ENCODE data around the gene INAFM2.

INAFM2 gene

DNA sequence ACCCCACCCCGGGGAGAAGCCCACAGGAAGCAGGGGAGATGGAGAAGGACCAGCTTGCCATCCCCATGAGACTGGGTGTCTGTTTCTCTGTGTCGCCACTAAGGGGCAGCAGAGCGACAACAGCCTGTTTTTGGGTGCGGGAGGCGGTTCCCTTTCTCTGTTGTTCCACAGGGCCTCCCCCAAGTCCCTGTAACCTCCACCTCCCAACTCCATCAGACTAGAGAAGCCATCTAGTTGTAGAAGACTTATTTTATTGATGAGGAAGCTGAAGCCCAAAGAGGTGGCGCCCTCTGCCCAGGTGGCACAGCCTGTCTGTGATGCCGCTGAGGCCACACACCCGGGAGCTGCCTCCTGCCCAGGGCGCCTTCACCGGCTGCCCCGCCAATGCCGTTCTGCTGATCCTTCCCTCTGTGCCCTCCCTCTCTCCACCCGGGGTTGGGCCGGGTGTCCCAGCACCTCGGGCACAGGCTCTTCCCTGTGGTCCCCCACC is 21.2 kb downstream of the INAFM2 start:
- peak; percentile 85 for DNase-seq (ENCODE audit: low spot score)

DNA sequence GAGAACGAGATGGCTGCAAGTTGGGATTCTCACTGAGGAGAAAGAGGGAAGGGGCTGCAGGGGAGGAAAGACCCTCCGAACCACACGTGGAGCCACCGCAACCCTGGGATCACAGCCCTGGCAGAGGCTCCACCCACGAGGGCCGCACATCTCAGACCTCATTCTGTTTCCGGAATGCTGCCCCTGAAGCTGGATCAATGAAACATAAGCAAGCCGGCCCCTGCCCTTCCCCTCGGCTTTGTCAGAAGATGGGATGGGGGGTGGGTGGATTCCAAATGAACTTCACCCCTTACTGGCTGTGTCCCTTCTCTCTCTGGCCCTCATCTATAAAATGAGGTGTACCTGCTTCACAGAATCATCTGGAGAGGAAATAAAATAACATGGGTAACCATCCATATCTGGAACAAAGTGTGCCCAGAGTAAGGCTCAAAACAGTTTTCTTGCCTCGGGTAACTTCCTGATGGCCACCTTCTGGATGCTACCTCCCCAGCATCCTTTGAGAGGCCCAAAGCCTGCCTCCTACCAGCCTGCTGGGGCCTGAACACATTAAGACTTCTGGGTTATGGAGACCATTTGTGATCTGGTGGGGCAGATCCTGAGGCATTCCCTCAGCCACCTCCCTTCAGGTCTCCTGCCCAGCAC is 21.9 kb downstream of the INAFM2 start:
- no peak for DNase-seq (ENCODE audit: low spot score)

DNA sequence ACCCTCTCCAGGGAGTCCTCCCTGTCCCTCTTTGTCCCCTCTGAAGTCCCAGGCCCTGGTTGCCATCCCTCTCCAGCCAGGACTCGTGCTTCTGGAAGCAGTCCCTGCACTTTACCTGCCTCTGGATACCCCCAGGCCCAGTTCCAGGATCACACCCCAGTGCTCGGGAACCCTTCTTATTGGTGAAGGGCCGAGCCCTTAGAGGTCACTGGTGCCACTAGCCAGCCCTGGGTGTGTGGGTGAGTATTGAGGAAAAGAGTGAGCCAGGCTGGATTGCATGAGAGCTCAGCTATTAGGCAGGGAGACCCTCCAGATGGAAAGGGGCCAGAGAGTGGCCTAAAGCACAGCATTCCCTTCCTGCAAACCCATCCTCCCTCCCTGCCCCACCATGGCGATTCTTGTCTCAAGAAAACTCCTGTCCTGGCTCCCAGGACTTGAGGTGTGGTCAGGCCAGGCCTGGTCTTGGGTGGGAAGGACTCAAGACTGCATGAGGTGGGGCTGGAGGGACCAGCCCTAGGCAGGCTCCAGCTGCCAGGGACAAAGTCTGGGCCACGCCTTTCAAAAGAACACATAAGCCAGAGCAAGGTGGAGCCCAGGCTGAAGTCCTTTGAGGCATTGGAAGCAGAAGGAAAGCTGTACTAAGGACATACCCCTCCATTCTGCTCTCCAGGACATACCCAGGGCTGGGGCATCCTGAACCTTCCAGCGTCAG is 22.5 kb downstream of the INAFM2 start:
- DNase-seq (ENCODE audit: low spot score): no peak

DNA sequence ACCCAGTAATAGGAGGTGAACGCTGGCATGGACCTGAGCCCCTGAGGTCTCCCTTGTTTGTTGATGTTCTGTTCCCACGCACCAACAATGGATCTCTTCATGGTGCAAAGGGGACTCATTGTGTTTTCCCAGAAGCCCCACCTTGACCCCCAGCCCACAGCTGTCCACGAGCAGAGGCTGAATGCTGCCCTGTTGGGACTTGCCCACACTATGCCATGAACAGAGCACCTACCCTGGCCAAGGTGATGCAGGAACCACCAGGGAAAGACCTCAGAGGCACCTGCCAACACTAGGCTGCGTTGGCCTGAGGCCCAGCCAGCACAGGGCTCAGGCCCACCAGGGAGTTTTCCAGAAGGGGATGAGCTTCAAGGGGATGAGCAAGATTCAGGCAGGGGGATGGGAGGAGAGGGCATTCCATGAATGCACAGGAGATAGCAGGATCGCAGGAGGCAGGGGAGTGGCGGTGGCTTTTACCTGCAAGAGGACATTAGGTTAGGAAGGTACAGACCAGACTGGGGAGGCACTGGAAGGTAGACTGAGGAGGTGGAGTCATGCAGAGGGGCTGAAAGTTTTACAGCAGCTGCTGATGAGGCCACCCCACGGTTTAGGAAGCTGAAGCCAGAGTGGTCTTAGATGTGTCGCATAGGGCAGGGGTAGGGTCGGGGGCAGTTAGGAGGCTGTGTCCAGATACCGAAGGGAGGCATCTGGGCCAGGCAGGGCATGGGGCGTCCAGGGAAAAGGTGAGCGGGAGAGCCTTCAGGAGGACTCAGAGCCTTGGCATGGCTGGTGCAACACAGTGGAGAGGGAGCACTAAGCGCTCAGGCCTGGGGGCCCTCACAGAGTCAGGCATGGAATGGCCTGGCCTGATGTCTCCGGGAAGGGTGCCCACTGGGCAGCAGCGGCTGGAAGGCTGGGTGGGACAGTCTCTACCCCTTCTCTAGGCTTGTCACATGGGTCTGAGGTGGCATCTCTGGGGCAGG is 23.4 kb downstream of the INAFM2 start:
- DNase-seq (ENCODE audit: low spot score): no peak

DNA sequence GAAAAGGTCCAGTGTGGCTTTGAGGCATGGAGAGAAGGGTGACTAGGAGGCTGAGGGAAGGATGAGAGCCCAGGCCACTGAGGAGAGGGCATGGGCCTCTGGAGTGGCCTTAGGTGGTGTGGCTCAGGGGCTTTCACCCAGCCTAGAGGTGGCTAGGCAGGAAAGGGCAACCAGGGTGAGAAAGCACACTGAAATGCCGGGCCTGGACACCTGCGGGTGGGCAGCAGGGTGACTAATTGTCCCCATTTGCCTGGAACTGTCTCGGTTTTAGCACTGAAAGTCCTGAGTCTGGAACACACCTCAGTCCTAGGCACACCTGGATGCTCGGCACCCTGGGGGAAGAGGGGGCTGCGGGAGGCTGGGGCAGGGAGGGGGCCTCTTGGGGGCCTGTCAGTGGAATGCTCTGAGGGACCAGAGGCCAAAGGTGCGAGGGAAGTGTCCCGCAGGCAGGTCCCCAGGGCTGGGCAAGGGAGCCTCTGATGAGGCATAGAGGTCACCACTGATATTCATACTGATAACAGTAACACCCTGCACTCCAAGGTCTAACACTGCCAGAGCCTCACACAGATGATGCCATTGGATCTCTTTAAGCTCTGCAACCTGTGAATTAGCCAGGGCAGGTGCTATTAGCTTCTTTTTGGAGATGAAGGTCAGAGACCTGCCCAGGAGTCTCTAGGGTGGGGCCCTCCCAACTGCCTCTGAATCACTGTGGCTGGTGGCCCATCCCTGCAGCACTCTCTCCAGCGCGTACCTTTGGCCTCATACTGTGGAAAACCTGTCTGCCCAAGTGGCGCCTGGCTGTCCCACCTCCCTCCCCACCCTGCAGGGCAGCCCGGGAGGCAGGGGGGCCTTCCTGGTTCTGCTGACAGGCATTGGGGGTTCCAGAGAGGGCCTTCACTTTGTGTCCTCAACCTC is 24.3 kb downstream of the INAFM2 start:
- DNase-seq (ENCODE audit: low spot score): no peak

DNA sequence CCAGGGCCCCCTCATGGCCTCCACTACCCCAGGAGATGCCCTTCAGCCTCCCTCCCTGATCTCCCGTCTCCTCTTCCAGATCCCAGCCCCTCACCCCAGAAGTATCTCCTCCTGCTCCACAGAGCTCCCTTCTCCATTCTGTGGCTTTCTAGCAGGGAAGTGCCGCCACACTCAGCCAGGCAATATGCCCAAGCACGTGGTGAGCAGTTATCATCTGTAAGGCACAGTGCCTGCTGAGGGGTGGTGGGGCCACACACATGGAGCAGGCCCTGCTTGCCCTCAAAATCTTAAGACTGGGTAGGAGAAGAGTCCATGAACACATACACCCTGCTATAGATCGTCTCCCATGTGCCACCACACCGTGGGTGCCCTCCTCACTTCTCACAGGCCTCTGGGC is 25.0 kb downstream of the INAFM2 start:
- no peak for DNase-seq (ENCODE audit: low spot score)

DNA sequence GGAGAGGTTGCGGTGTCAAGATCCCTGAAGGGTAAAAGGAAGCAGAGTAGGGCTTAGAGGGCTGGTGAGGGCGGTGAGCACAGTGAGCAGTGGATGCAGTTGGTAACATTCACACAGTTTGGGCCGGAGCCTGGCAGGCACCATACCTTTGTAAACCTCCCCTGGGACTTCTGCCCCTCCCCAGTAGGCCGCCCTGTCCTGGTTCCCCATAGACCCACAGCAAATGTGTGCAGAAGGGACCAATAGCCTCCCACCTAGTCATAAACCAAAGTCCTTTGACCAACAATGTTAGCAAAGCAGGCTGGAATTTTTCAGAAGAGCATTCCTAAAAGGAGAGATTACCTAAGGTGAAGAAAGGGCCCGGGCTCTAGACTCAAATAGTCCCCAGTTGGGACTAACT is 25.7 kb downstream of the INAFM2 start:
- no peak for DNase-seq (ENCODE audit: low spot score)

DNA sequence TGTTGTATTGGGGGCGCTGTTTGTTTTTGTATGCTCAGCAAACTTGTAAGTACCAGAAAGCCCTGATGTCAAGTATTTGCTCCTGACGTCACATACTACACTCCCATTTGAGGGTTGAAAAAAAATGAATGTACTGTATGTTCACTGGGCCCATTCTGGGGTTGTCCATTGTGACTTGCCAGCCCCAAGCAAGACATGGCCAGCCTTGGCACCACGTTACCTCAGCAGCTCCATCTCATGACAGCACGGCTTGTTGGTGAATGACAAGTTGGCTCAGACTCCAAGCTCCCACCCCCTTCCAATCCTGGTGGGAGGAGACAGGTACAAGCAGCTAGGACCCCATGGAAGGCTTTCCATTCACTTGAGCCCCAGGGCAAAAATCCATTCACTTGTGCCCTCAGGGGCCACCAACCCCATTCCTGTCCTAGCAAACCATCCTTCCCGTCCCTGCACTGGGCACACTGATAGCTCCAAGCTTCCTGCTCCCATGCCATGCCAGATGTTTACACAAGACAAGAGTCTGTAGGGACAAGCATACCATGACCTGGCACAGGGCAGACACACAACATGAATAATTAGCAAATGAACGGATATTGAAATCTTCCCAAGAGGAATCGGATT is 28.9 kb downstream of the INAFM2 start:
- no peak for DNase-seq (ENCODE audit: low spot score)

DNA sequence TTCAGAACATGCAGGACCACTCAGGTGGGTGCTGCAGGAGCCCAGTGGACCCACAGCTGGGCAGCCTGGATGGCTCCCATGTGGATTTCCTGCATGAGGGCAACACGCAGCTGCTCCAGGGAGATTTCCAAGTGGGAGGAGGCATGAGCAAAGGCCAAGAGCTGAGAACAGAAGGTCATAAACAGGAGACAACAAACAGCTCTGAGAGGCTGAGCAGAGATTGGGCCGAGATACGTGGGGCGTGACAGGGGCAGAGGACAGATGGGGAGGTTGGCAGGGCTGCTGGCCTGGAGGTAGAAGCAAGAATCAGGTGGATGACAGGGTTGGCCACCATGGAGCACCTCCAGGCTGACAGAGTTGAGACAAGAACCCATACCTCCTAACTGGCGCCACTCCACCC is 30.2 kb downstream of the INAFM2 start:
- DNase-seq (ENCODE audit: low spot score): no peak

DNA sequence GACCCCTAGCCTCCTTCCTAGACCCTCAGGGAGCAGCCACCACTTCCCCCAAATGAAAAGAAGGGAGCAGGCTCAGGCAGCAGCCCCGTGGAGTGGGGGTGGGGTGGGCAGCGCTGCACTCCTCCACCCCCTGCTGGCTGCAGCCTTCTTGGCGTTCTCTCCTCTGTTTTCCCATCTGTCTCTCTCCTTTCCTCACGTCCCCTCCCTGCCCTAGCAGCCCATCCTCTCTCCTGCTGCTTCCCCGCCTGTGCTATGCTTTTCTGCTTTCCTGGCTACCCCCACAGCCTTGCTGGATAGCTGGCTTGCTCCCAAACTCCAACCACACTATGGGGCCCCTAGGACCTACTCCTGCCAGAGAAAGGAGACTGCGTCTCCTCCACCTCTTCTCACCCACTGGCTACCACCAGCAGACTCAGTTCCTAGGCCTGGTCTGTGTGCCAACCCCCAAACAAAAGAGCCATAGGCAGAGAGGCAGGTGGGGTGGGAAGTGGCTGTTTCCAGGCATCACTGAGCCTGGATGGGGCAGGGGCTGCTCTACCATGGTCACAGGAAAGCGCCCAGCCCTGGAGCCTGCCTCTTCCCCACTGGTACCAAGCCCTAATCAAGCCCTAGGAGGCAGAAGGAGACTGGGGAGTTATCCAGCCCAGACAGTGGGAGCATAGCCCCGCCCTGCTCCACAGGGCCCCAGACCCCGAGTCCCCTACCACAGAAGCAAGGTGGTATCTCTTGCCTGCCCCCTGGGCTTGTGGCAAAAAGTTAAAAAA is 31.1 kb downstream of the INAFM2 start:
- no peak for DNase-seq (ENCODE audit: low spot score)

DNA sequence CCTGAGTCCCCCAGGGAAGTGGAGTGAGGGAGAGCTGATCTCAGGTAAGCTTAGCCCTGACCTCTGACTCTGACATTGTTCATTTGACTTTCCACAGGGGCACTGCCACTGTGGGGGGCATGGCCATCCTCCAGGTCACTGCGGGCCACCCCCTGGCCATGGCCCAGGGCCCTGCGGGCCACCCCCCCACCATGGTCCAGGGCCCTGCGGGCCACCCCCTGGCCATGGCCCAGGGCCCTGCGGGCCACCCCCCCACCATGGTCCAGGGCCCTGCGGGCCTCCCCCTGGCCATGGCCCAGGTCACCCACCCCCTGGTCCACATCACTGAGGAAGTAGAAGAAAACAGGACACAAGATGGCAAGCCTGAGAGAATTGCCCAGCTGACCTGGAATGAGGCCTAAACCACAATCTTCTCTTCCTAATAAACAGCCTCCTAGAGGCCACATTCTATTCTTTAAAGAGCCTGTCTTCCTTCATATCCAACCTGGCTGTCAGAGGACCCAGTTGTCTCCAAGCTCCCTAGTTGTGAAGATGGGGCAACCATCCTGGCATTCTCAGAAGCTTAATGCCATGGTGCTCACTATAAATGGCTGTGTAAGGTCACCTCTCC is 32.6 kb downstream of the INAFM2 start:
- DNase-seq (ENCODE audit: low spot score): no peak

DNA sequence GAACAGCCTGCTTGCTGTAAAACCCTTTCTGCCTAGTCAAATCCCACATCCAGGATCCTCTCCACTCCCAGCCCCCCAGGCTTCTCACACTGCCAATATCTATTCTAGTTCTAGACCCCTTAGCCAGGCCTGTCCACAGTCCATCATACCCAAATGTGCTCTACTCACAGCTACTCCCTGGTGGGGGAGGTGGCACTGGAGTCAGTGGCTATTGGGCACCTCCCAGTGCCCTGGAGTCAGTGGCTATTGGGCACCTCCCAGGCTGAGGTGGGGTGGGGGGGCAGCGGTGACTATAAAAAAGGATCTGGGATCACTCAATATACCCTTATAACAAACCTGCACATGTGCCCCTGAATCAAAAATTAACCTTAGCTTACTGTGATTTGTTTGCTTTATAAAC is 33.8 kb downstream of the INAFM2 start:
- no peak for DNase-seq (ENCODE audit: low spot score)

DNA sequence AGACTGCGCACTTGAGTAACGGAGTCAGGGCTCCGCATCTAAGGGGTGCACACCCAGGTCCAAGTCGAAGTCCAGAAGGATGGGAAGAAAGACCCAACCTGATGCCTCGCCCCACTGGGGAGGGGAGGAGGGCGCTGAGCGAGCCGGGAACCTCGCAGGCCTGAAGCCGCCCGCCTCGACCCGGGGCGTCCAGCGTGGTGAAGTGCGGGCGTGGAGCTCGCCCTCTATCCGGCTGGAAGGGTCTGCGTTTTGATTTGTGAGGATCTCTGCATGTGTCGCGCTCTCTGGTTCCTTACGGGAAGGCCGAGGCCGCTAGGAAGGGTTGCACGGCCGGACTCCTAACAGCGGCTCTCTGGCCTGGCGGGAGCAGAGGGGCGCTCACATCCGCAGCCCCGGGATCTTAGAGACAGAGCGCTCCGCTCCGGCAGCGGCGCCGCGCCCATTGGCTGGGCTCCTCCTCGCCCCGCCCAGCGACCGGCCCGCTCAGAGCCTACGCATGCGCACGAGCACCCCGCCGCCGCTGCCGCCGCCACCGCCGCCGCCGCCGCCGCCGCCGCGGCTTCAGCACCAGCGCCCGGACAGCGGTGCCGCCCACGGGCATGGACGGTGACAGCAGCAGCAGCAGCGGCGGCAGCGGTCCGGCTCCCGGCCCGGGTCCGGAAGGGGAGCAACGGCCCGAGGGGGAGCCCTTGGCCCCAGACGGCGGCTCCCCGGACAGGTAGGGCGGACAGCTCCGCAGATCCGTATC is 34.4 kb downstream of the INAFM2 start, which contains the start of gene DISP2:
TSS of gene DISP2 (plus strand) at position 497 of the 748 bp plus-strand sequence. CDS start at position 600, 103 bp downstream.
- DNase-seq (ENCODE audit: low spot score): peak; percentile 99

DNA sequence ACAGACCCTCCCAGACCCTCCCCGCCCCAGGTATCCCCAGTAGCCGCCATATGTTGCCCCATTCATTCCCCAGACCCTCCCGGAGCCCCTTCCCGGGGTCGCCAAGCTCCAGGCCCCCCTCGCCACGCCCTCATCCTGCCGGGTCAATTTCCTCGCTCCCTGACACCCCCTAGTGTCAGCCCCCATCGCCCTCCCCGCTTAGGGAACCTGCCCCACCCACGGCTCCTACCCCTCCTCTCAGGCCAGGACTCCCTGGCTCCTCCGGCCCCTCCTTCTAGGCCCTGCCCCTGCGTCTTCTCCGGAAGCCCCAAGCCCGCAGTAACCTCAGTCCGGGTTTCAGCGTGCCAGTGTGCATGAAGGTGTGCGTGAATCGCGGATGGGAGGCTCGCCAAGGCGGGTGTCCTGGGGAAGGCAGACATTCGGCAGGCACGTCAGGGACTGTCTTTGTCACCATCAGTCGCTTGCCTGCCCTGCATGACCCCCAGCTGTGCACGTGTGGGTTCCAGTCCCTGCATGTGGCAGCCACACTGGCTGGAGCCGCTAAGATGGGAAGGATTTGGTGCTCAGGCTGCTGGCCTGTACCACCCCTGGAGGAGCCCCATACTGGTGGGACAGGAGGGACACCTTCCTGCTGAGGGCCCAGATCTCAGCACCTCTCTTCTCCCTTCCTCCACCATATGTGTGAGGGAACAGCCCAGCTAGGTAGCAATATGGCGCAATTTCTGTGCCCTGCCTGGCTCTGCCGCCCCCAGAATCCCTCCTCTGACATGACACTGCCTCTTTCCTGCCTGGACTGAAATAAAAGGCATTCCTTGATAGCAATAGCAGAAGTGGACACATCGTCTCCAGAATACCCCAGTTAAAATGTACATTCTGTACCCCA is 35.2 kb downstream of the INAFM2 start:
- no peak for DNase-seq (ENCODE audit: low spot score)

DNA sequence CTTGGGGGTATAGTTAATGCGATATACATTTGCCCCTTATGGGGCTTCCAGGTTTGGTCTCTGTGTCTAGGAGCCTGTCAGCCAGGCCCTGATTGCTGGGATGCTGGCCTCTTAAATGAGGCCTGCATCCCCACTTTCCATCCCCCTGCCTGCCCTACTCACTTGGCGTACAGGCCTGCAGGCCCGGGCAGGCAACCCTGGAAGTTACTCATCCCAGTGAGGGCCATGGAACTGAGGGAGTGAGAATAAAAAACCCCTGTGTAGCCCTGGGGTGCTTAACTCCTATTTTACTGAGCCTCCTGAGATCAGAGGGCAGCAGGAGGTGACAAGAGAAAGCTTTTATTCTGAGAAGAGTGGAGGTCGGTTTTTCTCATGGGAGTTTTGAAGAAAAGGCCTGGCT is 36.5 kb downstream of the INAFM2 start:
- DNase-seq (ENCODE audit: low spot score): no peak

DNA sequence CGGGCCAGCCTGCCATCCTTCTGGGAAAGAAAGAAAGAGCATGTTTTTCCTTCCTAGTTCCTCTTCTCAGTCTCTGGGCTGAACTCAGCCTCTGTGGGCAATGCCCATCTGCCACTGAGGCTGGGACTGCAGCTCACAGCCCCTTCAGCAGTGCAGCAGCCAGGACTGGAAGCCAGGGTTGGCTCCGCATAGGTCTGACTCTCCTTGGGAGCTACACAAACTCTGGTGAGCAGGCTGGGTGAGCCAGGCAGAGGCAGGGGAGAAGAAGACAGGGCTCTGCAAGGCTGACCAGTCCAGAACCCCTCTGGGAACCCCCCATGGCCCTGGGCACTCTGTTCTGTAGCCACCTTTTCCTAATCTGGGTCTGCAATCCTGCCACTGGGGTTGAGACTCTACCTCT is 38.1 kb downstream of the INAFM2 start:
- DNase-seq (ENCODE audit: low spot score): no peak

DNA sequence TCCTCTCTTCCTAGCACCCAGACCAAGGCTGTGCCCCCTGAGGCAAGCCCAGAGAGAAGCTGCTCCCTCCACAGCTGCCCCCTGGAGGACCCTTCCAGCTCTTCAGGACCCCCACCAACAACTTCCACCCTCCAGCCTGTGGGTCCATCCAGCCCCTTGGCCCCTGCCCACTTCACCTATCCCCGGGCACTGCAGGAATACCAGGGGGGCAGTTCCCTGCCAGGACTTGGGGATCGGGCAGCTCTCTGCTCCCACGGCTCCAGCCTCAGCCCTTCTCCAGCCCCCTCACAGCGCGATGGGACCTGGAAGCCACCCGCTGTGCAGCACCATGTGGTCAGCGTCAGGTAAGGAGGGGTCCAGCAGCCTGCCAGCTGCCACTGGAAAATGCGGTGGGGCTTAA is 40.1 kb downstream of the INAFM2 start:
- DNase-seq (ENCODE audit: low spot score): no peak

DNA sequence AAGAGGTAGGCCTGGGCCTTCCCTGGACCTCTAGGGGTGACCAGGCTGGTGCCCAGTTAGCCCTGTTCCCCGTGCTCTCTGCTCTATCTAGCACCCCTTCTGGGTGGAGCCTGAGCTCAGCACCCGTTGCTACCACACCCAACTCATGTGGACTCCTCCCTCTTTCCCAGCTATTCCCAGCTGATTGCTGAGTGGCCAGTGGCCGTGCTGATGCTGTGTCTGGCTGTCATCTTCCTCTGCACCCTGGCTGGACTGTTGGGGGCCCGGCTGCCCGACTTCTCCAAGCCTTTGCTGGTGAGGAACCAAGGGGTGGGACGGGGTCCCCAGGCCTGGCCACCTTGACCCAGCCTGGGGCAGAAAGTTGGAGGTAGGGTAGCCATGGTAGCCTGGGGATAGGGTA is 40.8 kb downstream of the INAFM2 start:
- no peak for DNase-seq (ENCODE audit: low spot score)

Data from germinal center (tissue), 1 donor.